Raji (cell line): Measurements from ENCODE around the gene WRAP73.

Experiments
- POLR2A ChIP-seq: IDR thresholded peaks from 2 replicates; pipeline ENCODE4 v1.6.1; 2011; ENCODE audit warnings: low read depth, low read length, control low read depth; ENCODE audit not compliant: insufficient read depth

WRAP73 gene

DNA sequence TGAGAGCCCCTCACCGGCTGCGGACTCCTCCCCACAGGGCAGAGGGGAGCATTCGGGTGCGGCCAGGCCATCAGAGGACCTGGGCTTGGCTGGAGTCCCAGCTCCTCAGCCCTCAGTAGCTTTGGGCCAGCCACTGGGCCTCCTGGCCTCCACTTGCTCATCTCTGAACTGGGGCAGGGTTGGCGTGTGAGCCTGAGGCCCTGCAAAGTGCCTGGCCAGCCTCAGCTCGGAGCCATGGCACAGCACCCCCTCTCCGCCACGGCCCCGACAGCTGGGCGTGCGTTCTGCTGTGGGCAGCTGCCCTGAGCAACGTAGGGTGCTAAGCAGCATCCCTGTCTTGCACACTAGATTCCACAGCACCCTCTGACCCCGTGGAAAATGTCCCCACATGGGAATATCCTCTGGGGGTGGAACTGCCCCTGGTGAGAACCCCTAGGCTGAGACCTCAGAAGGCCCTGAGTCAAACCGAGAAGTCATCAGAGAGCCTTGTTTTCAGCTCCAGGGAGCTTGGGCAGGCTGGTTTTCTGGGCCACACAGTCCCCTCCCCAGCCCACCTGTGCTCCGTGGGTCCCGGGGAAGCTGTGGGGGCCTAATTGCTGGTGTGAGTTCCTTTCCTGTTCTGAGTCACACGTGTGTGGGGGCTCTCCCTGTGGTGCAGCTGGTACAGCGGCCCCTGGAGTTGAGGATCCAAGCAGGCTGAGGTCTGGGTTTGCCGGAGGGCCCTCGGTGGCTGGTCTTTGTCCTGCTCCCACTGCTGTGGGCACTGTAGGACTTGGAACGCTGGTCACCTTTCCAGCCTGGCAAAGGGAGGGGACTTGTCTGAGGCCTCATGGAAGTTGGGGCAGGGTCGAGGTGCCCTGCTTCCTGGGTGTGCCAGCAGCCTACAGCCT lies 26.9 kb upstream of the WRAP73 start:
- no peak for TF ChIP-seq POLR2A

DNA sequence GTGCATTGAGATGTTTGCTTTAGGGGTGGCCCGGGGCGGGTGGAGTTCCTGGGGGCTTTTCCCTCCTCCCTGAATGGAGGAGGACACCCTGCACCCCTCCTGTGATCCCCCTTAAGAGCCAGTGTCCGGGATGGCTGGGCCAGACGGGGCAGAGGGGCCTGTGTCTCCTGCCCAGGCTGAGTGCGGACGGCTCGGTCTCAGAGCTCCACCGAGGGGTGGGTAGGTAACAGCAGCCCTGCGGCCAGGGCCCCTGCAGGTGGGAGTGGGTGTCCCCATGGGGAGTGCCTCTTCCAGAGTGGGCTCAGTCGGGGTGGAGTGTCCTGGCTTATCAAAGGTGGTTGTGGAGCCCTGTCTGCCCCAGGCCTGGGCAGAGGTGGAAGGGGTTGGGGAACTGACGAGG lies 25.5 kb upstream of the WRAP73 start:
- no peak for TF ChIP-seq POLR2A

DNA sequence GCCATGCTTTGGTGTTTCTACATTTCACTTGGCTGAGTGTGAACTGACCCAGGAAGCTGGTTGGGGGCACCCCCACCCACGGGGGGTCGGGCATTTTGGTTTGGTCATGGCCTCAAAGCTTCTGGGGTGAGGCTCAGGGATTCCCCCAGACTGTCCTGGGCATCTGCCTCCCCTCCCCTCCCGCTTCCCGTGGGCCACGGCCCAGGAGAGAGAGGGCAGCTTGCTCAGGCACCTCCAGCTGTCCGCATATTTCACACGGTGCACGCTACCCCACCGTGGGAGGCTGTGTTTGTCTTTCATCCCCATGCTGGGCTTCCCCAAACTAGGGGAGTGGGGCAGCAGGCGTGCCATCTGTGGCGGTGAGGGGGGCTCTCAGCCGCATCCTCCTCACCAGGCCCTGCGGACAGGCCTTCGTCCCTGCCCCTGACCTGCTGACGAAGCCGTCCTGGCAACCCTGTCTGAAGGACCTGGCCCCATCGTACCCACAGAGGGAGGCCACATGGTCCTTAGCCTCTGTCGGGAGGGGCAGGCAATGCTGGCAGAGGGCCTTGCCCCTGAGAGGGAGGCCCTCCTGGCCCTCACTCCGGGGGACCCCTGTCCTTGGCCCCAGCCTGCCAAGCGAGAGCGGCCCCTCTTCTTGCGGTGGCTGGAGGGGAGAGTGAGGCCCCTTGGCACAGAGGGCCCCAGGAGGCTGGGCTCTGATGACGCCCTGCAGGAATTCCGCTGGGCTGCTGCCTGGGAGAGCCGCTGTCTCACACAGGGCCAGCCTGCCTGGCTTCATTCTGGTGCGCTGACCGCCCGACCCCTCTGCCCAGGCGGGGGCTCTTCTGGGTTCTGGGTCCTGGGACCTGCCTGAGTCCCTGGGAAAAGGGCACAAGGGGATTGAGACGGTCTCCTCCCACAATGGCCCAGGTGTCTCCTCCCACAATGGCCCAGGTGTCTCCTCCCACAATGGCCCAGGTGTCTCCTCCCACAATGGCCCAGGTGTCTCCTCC lies 24.5 kb upstream of the WRAP73 start:
- TF ChIP-seq POLR2A, result no peak

DNA sequence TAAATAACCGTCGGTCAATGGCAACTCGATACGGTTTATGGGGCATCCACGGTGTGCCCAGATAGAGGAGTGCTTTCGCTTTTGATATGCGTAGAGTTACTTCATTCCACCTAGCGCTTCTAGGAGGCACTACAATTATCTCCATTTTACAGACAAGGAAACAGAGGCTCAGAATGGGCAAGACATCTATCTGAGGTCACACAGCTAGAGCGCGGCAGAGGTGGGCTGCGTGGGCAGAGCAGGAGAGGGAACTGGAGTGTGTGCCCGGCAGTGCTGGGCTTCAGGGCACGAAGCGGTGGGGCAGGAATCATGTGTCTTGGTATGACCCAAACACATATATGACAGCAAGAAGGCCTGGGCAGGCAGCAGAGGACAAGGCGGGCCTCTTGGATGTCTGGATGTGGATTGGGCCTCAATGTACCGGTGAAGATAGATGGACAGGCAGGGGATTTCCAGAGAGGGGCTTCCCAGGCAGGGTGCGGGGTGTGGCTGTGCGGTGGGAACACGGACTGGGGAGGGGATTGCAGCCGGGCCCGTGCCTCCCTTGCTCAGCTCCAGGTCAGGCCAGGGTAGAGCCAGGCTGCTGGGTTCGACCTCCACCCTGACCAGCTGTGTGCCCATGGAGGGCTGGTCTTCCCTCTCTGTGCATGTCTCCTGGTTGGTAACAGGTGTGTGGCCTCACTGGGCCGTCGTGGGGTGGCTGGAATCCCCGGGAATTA lies 23.6 kb upstream of the WRAP73 start:
- TF ChIP-seq POLR2A, result no peak

DNA sequence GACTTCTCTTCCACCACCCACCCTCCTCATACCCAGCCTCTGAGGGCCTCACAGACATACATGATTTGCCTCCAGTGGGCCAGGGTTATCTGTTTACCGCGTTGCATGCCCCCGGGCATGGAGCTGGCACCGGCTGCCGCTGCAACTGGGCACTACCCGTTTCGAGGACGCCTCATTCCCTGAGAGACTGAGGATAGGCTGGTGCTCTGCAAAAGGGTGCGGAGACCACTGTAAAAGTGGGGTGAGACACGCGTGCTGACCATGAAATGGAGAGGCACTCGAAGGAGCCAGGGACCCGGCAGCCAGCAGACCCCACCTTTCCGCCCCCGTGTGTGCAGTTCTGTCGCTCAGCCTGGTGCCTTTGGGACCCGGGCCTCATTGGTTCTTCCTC lies 23.1 kb upstream of the WRAP73 start:
- TF ChIP-seq POLR2A, result no peak

DNA sequence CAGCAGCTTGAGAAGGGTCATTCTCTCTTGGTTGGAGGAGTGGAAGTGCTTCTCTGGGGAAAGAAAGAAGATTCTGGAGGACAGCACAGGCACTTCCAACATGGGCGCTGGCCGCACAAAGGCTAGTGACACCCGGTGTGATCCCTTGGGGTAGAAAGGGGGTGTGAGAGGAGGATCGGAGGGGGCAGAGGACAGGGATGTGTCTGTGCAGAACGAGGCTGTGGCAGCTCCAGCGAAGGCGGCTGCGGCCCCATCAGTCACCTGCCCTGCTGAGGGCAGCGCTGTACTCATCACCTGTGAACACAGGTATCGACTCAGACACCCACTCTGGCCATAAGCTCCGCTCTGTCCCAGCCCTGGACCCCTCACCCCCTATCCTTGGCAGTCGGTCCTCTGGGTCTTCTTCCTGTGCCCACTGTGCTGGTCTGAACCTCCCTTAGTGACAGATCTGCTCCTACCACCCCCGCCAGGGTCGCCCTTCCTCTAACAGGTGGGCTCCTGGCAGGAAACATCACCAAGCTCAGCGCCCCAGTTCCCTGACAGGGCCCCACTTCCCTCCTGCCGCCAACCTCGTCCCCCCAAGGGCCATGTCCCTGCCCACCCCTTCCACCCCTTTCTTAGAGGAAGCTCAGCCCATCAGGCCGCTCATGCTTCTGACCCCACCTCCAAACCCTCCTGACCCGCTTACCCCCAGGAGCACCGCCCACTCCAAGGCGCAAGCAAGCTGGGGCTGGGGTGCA lies 22.5 kb upstream of the WRAP73 start:
- TF ChIP-seq POLR2A, result no peak

DNA sequence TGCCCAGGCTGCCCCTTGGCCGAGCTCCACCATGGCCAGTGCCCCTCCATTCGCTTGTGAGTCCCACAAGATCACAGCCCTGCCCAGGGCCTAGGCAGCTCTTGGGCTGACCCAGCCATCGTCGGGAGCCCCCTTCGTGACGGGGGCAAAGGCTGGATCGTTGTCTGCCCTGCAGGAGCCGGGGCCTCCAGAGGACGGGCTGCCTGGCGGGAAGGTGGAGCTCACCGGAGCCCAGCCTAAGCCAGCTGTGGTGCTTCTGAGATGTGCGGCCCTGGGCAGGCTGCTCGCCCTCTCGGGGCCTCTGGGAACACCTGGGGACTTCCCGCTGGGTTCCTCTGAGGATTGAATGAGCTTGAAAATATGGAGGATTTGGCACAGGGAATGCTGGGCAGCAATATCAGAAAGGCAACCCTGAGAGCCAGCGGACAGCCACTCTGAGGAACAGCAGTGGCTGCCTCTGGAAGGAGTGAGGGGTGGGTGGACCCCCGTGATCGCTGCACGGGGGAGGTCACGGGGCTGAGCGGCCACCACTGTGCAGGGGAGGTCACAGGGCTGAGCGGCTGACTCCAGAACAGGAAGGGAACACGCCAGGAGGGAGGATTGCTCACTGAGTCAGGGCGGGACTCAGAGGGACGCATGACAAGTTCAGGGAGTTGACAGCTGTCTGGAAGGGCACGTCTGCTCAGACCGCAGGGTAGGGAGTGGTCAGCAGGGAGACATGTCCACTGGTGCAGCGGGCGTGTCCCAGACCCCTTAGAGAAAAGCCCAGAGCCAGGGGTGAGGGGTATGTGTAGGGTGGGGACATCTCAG lies 21.7 kb upstream of the WRAP73 start:
- TF ChIP-seq POLR2A, result no peak

DNA sequence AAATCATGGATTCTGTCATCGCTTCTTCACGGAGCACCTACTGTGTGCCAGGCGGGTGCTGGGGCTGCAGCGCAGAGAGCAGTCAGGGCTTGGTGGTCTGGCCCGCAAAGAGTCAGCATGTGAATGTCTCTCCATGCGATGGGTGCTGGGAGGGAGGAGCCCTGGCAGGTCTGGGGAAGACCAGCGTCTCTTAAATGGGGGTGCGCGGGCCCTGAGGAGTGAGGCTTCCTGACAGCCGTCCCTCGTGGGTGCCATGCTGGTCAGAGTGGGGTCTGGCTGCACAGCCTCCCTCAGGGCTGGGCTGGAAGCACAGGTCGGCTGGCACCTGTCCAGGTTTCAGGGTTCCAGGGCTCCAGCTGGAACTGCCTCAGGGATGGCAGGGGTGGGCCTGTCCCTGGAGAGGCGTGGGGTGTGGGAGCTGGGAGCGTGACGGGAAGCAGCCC lies 20.9 kb upstream of the WRAP73 start:
- no peak for TF ChIP-seq POLR2A

DNA sequence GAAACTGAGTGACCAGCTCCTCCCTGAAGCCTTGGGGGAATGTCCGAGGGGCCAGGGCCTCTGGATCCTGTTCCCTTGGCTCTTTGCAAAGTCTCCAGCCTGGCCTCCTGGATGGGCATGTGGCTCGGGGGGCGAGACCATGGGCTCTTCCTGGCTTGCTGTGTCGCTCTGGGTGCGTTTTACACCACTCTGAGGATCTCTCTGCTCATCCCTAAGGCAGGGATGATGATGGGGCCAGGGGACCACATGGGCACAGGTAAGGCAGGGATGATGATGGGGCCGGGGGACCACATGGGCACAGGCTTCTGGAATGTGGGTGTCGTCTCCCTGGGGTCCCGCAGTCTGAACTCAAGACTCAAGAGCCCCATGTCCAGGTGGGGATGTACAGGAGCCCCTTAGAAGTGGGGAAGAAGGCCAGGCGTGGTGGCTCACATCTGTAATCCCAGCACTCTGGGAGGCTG lies 20.1 kb upstream of the WRAP73 start:
- TF ChIP-seq POLR2A, result no peak

DNA sequence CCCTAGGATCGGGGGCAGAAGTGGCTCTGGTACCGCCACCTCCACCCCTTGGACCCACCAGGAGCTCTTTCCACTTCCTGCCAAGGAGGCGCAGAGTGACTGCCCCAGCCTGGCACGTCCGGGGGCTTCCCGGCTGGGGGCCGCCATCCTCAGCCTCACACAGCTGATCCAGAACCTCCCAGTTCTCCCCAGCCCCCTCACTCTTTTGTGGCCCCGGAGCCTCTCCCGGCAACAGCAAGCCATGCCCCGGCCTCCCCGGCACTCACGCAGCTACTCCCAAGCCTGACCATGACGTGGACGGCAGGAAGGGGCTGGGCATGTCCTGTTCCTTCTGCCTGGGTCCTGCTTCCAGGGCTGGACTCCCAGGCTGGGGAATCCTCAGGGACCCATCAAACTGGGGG lies 19.5 kb upstream of the WRAP73 start:
- no peak for TF ChIP-seq POLR2A

DNA sequence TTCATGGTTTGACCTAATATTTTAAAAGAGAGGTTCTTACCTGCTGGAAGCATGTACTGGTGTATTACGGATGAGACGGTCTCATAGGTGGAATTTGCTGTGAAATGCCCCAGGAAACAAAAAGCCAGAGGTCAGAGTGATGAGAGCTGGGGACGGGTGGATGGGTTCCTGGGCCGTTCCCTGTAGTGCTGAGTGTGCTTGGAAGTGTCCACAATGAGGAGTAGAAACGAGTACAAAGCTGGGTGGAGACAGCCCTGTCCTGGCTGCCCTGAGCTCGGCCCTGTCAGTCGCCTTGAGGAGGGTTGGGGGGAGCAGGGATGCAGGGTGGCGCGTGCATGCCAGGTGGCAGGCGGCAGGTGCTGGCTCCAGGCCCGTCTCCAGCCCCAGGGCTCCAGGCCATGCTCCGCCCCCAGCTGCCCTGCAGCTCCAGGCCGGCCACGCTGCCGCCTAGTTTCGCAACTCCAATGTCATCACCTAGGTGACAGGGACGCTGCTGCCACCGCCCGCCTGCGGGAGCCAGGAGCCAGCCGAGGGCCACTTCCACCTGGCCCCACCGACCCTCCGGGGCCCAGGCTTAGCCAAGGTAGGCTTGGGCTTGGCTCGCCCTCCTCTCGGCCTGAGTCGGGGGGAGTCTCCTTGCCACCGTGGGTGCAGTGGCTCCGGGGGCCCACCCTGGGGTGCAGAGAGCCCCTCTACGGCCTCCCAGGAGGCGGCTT lies 18.8 kb upstream of the WRAP73 start:
- TF ChIP-seq POLR2A, result no peak

DNA sequence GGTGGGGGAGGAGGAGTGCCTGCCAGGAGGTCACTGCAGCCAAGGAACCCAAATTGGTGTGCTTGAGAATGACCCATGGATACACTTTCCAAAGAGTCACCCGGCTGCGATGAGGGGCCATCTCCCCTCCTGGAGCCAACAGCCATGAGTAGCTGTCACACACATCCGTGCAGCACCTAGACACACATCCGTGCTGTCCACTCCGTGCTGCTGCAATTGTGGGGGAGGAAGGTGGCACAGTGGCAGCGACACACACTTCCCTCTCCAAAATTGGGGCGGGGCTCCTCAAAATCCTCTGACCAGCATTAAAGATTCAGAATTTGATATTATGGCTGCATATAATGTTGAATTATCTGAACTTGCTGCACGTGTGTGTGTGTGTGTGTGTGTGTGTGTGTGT lies 18.2 kb upstream of the WRAP73 start:
- TF ChIP-seq POLR2A, result no peak

DNA sequence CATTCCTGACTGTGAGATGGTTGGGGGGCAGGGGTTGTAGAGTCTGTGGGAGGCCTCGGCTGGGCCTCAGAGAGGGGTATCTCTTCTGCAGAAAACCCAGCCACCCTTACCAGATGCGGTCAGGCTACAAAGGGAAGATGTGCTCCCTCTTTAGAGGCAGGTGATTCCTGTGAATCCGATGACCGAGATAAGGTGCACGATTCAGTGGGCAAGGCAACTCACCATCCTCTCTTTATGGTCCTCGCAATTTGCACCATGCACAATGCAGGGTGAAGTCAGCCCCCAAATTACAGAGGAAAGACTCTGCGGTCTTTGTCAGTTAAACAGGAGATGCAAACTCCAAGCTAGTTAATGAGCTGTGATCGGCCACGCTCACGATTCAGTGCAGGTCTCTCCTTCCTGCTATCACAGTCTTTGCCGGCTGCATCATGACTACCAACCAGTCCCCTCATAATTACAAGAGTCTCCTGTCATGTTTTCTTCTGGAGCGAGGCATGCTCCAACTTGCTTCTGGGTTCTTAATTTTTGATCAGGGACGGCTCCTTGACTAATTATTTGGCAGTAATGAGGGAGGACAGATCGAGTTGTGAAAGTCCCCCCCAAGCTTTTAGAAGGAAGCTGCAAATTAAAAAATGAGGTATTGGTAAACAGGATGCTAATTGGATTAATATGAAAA lies 14.9 kb upstream of the WRAP73 start:
- TF ChIP-seq POLR2A, result peak; percentile 58
